ENCODE data around the gene PIP4K2C.
"Not testable (repeated sequence)": the region's sequence is repeated elsewhere in the genome, so short reads cannot be mapped to it uniquely, and the experiment has no call there.

The PIP4K2C gene

DNA sequence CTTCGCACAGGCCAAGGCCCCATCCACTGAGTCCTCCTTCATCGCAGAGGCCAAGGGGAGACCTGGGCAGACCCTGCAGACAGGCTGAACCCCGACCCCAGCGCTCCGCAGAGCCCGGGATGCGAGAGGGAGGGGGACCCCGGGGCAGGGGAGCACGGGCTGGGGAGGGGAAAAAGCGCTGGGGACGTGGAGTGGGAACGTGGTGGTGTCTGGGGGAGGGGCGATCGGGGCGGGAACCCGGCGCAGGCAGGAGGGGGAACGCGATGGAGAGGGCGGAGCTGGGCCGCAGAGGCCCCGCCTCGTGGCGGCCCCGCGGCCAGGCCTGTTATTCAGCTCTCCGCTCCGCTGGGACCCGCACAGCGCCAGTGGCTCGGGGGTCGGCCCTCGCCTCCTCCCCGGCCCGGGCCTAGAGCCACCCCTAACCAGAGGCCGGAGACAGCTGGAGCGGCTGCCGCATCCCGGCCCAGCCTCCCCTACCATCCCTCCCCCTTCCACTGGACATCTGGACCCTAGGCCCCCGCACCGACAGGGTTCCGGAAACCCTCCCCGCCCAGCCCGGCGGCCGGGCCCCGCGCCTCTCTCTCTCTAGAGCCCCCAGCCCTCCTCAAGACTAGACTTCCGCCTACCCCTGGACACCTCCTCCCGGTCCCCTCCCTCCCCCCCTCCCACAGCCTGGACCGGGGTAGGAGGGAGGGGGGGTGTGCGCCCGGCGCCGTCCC lies 20.3 kb downstream of the PIP4K2C start, which contains the start of gene ARHGEF25:
TSS of gene ARHGEF25 (plus strand) at position 328 of the 719 bp plus-strand sequence. CDS start 460 bp downstream, outside the sequence.
- DNase-seq, result peak; percentile 24

DNA sequence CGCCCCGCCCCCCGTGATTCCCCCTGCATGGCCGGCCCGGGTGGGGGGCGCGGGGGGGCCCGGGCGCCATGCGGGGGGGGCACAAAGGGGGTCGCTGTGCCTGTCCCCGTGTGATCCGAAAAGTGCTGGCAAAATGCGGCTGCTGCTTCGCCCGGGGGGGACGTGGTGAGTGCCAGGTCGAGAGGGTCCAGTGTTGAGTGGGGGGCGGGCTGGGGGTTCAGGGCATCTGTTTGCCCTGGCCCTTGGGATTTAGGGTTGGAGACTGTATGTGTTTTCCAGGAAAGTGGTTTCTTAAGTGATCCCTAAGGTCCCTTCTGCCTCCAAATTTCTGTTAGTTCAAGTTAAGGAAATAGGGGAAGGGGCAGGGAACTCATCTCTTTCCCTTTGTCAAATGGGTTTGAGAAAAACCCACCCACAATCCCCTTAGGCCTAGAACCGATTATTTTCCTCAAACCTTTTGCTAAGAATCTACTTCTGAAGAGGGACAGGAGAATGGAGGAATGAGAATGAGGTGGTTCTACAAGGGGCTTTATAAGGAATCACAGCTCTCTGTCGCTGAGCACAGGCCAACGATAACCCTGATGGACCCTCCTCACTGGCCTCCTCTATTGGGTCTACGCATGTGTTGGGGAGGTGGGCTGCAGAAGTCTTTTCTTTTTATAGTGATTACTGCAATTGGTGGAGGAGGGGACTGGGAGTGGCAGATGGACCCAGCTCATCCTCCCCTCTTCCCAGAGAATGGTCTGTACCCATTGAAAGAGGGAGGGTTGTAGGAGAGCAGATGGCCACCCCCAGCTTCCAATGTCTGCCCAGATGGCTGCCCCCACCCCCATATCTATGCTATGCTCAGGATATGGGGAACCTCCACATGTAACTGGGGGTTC lies 21.1 kb downstream of the PIP4K2C start:
- DNase-seq, result no peak

DNA sequence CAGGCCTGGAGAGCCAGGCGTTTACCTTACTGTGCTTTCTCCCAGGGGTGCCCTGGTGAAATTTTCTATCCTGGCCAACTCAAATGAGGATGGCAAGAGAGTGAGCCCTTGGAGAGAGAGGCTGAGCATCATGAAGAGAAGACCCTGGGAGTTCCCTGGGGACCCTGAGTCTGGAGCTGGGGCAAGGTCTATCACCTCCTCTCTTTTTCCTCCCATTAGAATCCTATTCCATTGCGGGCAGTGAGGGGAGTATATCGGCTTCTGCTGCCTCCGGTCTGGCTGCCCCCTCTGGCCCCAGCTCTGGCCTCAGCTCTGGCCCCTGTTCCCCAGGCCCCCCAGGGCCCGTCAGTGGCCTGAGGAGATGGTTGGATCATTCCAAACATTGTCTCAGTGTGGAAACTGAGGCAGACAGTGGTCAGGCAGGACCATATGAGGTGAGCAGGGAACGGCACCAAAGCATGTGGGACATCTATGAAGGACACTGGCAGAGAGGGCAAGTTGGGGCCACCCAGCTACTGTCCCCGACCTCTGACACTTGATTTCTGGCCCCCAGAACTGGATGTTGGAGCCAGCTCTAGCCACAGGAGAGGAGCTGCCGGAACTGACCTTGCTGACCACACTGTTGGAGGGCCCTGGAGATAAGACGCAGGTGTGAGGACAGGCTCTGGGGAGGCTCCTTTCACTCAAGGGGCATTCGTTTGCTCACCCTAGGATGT lies 21.9 kb downstream of the PIP4K2C start:
- no peak for DNase-seq

DNA sequence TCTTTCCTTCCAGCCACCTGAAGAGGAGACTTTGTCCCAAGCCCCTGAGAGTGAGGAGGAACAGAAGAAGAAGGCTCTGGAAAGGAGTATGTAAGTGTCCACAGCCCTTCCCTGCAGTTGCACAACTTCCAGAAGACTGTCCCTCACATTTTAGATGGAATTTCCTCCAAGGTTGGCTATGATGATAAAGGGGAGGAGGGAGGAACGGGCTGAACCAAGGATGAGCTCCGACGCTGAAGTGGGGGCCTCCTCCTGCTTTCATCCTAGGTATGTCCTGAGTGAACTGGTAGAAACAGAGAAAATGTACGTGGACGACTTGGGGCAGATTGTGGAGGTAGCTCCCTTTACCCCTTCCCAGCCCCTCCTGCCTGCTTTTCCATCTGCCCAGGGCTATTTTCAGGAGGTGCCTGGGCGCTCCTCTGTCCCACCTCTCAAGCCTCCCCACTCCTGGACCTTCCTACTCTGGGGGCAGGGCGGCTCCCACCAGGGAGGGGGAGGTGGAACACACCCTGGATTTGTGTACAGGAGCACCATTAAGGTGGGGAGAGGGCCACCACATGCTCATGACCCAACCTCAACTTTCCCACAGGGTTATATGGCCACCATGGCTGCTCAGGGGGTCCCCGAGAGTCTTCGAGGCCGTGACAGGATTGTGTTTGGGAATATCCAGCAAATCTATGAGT lies 22.6 kb downstream of the PIP4K2C start:
- DNase-seq, result no peak

DNA sequence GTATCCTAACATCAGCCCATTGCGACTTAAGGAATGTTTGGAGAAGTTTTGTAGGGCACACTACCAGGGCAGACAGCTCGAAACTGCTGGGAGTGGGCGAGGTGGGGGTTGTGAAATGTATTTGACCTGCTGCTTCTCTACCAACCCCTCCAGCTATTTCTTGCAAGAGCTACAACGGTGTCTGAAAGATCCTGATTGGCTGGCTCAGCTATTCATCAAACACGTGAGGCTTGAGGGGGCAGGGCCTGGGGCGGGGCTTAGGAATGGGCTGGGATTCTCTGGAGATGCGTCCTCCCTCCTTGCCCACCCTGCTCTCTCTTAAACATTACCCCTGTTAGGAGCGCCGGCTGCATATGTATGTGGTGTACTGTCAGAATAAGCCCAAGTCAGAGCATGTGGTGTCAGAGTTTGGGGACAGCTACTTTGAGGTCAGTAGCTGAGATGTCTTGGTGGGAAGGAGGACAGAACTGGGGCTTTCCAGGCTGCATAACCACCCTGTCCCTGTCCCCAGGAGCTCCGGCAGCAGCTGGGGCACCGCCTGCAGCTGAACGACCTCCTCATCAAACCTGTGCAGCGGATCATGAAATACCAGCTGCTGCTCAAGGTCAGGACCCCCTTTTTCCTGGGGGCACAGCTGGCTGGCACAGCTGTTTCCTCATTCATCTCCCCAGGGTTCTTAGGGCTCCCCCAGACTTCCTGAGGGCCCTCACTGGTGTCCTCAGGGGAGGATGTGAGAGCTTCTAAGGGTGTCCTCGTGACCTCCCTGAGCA lies 23.4 kb downstream of the PIP4K2C start:
- DNase-seq, result no peak

DNA sequence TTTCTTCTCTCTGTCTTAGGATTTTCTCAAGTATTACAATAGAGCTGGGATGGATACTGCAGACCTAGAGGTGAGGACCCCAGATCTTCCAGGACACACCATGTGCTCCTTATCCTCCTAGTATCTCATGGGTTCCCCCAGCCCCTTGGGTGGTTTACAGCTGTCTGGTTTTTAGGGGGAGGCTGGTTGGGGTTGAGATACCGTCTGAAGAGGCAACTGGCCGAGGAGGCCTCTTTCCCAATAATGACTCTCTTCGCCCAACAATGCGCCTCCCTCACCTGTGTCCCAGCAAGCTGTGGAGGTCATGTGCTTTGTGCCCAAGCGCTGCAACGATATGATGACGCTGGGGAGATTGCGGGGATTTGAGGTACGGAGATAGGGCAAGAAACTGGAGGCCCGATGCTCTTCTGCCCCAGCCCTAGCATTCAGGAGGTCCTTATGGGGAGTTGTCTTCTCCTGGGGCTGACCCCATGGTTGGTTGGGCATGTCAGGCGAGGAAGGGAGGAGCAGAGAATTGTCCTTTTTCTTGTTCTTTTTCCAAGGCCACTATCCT lies 24.0 kb downstream of the PIP4K2C start:
- no peak for DNase-seq

DNA sequence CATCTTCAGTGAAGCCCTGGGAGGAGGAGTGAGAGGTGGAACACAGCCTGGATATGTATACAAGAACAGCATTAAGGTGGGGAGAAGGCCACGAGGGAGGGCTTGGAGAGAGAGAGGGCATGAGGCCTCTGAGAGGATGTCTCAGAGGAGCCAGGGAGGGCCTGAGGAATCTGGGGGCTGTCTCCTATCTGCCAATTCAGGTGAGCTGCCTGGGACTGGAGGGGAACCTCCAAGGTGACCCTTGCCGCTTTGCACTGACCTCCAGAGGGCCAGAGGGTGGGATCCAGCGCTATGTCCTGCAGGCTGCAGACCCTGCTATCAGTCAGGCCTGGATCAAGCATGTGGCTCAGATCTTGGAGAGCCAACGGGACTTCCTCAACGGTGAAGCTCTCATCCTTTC lies 24.6 kb downstream of the PIP4K2C start:
- no peak for DNase-seq

DNA sequence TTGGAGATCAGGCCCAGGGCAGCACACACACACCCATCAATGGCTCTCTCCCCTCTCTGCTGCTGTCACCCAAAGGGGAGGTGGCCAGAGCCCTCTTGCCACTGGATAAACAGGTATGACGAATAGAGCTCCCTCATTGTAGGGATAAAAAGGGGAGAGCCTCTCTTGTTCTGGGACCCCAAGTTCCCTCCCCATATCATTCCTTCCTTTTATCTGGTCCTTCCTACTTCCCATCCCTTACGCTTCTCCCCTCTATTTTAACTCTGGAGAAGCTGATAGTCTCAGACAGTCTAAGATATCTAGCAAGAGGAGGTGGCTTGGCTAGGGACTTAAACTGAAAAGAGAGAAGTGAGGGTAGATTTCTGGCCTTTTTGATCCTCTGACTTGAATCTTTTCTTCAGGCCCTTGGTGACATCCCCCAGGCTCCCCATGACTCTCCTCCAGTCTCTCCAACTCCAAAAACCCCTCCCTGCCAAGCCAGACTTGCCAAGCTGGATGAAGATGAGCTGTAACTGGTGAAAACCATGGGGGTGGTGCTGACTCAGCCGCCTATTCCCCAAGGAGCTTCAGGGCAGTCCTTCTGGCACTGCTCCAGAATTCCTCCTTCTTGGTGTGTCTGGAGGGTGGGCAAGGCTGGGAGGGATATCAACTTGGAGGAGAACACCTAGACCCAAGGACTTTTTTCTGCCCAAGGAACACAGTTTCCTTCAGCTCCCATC lies 25.6 kb downstream of the PIP4K2C start:
- DNase-seq, result no peak

DNA sequence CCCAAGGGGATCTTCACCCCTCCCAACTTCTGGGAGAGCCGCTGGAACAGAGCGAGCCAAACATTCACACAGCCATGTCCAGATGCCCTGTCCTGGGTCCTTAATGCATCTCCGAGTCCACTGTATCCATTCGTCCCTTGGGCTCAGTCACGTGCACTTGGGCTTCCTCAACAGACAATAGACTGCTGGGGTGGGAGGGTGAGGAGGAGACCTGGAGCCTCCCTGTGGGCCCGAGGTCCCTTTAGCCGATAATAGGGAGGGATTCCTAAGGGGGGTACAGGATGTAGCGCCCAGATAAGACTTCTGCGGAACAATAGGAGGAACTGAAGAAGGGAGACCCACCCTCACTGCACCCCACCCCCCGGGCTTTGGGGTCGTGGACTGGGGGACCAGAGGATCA lies 26.9 kb downstream of the PIP4K2C start:
- no peak for DNase-seq

DNA sequence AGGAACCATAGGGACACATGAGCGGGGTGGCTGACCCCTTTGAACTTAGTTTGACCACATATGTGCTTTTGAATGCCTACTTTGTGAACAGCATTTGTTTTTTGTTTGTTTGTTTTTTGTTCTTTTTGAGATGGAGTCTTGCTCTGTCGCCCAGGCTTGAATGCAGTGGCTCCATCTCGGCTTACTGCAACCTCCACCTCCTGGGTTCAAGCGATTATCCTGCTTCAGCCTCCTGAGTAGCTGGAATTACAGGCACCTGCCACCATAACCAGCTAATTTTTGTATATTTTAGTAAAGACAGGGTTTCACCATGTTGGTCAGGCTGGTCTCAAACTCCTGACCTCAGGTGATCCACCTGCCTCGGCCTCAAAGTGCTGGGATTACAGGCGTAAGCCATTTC lies 27.4 kb downstream of the PIP4K2C start:
- not testable (repeated sequence) for DNase-seq

DNA sequence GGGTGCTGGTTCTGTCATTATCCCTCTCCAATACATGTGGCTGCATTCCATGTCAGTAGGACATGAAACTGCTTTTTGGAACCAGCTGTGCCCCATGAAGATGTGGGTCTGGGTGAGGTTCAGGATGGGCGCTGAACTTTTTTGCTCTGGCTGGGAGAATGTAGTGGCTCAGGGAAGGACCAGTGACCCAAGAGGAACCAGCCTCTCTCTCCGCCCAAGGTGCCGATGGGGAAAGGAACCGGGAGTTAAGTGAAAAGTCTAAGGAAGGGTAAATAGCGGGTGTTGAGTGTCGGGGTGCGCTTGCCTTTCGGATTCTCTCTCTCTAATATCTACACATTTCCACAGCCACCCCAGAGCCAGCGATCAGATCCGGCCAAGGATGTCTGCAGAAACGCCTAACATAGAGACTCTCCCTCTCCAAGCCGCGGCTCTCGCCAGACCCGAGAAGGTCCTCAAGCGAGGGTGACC lies 28.0 kb downstream of the PIP4K2C start:
- DNase-seq, result no peak

DNA sequence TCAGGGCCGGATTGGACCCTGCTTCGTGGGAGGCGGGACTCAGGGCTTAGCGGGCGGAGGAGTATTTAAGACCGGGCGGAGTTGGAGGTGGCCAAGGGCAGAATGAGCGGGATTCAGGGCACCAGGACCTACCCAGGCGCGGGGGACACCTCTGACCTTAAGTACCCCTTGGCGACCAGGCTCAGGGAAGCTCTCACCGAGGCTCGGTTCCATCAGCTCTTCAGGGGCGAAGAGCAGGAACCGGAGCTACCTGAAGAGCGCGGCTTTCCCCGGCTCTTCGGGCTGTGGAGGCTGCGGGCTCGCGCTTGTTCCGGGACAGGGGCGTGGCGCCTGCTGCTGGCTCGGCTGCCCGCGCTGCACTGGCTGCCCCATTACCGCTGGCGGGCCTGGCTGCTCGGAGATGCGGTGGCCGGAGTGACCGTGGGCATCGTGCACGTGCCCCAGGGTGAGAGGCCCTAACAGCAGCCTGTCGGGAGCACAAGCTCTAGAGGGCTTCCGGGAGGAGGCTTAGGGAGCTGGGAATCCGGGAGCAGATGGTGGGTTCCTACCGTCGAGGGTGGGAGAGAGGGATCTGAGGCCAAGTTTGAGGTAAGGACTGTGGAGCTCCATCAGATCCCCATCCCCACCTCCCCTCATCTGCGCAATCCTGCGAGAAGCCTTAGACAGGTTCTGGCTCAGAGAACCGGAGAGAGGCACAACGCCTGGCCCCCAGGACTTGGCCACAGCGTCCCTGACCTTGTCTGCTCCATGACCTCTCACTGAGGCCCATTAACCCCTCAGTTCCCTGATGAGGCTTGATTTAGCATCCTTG lies 28.6 kb downstream of the PIP4K2C start:
- no peak for DNase-seq

DNA sequence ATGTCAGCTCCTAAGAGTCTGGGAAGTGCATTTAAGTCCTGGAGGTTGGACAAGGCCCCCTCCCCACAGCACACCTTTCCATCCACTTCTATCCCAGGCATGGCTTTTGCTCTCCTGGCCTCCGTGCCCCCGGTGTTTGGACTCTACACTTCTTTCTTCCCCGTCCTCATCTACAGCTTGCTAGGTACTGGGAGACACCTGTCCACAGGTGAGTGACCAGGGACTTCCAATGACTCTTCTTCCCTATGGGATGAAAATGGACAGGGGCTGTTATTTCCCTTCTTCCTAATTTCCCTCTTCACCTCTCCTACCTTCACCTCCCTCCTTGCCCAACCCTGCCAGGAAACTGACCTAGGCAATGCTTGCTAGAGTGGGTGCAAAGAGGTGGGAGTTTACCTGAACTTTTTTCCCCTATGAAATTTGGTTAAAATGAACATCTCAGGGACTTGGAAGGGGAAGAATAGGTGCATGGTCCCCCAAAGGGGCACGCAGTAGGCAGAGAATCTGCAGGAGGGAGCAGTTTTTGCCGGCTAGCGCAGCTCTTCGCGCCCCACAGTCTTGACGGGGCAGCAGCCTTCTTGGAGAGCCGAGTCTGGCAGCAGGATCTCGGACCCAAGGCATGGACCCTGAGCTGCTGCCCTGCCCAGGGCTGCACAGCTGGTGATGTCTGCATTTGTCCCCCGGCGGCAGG lies 29.4 kb downstream of the PIP4K2C start:
- DNase-seq, result no peak

DNA sequence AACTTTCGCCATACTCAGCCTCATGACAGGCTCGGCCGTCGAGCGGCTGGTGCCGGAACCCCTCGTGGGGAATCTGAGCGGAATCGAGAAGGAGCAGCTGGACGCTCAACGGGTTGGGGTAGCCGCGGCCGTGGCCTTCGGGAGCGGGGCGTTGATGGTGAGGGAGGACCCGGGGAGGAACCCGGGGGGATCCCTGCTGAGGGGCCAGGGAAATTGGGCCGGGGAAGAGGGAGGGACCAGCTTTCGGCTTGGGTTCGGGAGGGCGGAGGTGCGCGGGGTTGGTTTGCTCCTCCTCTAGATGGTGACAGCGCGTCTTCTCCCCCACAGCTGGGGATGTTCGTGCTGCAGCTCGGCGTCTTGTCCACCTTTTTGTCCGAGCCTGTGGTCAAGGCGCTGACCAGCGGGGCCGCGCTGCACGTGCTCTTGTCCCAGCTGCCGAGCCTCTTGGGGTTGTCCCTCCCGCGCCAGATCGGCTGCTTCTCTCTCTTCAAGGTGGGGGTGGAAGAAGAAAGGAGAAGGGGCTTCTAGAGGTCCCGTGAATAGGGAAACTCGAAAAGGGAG lies 30.0 kb downstream of the PIP4K2C start:
- no peak for DNase-seq

DNA sequence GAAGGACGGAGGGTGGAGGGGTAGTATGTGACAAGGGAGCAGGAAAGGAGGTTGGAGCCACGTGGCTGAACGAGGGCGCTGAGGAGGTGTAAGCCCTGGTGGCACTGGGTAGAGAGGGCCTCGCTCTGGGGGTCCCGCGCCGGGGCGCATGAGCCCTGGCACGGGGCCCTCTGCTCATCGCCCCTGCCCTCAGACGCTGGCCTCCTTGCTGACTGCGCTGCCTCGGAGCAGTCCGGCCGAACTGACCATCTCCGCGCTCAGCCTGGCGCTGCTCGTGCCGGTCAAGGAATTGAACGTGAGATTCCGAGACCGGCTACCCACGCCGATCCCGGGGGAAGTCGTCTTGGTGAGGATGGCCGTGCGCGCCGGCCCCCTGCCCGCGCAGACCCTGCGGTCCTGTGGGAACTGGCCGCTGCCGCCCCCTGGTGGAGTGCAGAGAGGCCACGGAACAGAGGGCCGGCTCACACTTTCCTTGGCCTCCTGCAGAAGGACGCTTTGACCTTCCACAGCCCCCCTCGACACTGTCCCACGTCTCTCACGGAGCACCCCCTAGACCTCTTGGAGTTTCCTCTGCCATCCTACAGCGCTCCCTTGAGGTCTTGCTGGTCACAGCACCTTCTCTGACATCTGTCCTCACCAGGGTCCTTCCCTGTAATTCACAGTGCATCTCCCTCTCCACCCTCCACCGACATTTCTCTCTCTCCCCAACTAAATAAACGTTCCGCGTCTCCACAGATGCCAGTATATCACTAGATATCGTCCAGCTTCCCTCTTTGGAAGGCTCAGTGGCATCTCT lies 30.7 kb downstream of the PIP4K2C start:
- peak; percentile 49 for DNase-seq

DNA sequence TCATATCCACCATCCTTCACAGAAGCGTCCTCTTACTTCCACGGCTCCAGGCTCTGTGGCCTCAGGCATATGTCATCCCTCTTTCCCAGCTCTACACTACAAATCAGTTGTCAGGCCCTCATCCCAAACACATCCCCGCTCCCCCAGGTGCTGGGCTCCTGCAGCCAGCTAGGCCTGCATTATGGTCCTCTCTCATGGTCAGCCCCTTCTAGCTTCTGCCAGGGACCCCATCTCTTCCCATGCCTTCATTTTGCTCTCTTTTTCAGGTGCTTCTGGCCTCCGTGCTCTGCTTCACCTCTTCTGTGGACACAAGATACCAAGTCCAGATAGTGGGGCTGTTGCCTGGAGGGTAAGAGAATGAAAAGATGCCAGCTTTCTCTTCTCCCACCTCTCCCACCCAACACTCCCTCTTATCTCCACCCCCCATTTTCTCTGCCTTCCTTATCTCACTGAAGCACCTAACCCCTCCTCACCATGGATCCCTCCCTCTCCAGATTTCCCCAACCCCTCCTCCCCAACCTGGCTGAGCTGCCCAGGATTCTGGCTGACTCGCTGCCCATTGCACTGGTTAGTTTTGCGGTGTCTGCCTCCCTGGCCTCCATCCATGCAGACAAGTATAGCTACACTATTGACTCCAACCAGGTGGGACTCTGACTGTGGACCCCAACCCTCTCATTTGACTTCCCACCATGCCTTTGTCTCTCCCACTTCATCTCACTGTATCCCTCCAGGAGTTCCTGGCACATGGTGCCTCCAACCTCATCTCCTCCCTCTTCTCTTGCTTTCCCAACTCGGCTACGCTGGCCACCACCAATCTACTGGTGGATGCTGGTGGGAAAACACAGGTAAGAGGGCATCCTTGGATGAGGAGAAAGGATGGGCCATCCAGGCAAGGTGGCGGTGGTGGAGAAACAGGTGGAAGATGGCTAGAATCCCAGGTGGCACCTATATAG lies 31.6 kb downstream of the PIP4K2C start:
- DNase-seq, result no peak

DNA sequence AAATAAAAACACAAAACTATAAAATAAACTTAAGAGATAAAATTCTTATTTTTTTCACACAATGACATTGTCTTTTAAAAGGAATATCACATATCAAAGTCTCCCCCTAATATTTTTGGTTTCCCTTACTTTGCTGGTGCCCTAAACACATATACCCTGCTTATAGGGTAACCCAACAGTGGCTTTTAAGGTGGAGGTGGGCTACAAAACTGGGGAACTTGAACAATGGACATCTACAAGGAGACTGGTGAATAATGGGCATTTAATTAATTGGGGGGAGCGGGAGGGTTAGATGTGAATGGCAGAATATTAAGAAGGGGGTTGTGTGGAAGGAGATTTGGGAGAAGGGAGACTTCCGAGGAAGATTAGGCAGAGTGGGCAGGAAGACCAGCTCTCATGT lies 32.4 kb downstream of the PIP4K2C start:
- no peak for DNase-seq
